Measurements from ENCODE around the gene GALK2. TPM values are rescaled to one million over a fixed set of nuclear protein-coding genes. Genes with fewer than 3 reads are reported as not detected.
"Not testable (repeated sequence)": the region's sequence is repeated elsewhere in the genome, so short reads cannot be mapped to it uniquely, and the experiment has no call there.

Gene GALK2
- polyA plus RNA-seq, 1 donor (not counting 4 experiments of a cell fraction or from before 2014, with no cell fraction given) = 29.7 TPM

DNA sequence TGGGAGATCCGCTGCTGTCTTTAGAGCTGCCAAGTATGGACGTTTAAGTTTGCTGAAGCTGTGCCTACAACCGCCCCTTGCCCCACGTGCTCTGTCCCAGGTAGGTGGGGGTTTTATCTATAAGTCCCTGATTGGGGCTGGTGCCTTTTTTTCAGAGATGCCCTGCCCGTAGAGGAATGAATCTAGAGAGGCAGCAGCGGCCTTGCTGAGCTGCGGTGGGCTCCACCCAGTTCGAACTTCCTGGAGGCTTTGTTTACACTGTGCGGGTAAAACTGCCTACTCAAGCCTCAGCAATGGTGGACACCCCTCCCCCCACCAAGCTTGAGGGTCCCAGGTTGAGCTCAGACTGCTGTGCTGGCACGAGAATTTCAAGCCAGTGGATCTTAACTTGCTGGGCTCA, 169.6 kb downstream of the GALK2 start:
- FAIRE-seq (no peak), DNase-seq (ENCODE audit: low read depth, low spot score) (no peak)
- Histone ChIP-seq H3K4me1 (ENCODE audit: control insufficient read depth, extremely low read depth, insufficient read depth, low read length) (no peaks in the 10 kb centered on the region), H3K36me3 (ENCODE audit: control insufficient read depth in 2 of 2, extremely low read depth in 1 of 2, insufficient read depth in 2 of 2, low read length in 2 of 2) (peaks cover 0 to 1% of the 10 kb centered on the region in 2 experiments), H3K9ac (ENCODE audit: control insufficient read depth, extremely low read depth, insufficient read depth, low read length) (no peak overlapping the region), H3K4me3 (ENCODE audit: control insufficient read depth in 2 of 3, extremely low read depth in 1 of 3, insufficient read depth in 2 of 3, low read depth in 1 of 3, low read length in 3 of 3) (no peak overlapping the region), H4K20me1 (ENCODE audit: control insufficient read depth, extremely low read depth, insufficient read depth, low read length) (no peaks in the 10 kb centered on the region), H3K27ac (ENCODE audit: control insufficient read depth, insufficient read depth, low read length) (no peak overlapping the region), H2AFZ (ENCODE audit: control insufficient read depth, low read length) (no peak overlapping the region), H3K27me3 (ENCODE audit: control insufficient read depth, extremely low read depth, insufficient read depth, low read length) (no peaks in the 10 kb centered on the region), H3K9me1 (ENCODE audit: control insufficient read depth, extremely low read depth, insufficient read depth, low read length) (no peaks in the 10 kb centered on the region), H3K4me2 (ENCODE audit: control insufficient read depth, extremely low read depth, insufficient read depth, low read depth, low read length) (no peak overlapping the region), H3K9me3 (ENCODE audit: control insufficient read depth, low read depth, low read length) (no peaks in the 10 kb centered on the region), H3K79me2 (ENCODE audit: control insufficient read depth, insufficient read depth, low read length) (no peaks in the 10 kb centered on the region)
- TF ChIP-seq, protein P1, sequence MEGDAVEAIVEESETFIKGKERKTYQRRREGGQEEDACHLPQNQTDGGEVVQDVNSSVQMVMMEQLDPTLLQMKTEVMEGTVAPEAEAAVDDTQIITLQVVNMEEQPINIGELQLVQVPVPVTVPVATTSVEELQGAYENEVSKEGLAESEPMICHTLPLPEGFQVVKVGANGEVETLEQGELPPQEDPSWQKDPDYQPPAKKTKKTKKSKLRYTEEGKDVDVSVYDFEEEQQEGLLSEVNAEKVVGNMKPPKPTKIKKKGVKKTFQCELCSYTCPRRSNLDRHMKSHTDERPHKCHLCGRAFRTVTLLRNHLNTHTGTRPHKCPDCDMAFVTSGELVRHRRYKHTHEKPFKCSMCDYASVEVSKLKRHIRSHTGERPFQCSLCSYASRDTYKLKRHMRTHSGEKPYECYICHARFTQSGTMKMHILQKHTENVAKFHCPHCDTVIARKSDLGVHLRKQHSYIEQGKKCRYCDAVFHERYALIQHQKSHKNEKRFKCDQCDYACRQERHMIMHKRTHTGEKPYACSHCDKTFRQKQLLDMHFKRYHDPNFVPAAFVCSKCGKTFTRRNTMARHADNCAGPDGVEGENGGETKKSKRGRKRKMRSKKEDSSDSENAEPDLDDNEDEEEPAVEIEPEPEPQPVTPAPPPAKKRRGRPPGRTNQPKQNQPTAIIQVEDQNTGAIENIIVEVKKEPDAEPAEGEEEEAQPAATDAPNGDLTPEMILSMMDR (optimal IDR thresholded peaks at IDR 0.05 in 1 of 3, IDR thresholded peaks at IDR 0.05 in 1 of 3, conservative IDR thresholded peaks at IDR 0.05 in 1 of 3; ENCODE audit: extremely low read depth in 1 of 3, insufficient read depth in 2 of 3, low read length in 3 of 3) = no peak
- TF ChIP-seq EZH2 (IDR thresholded peaks at IDR 0.05; ENCODE audit: low read length) = no peak
- dilution Hi-C loops (cut with MboI; ENCODE audit: extremely low pct_ligation_motif_present, low sequenced_read_pairs) = no loop called here

DNA sequence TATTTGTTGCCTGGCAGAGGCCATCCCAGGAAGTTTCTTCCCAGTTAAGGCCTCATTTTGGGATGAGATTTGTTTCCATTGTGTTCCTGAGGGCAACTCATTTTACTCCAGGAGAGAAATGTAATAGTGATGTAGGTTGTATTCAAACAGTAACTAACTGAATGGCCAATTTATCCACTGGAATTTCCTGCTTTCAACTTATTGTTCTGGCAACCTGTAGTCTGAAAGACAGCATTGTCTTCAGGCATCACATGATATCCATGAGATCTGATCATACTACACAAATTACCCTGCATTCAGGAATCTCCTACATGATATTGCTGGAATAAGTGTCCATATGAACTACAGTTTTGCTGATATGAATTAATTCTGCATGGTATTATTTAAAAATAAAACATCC, 173.5 kb downstream of the GALK2 start:
- no peaks in the 10 kb centered on the region for H3K27me3 ChIP-seq (ENCODE audit: control insufficient read depth, extremely low read depth, insufficient read depth, low read length)
- no peak for DNase-seq (ENCODE audit: low read depth, low spot score)
- H3K4me1 ChIP-seq (ENCODE audit: control insufficient read depth, extremely low read depth, insufficient read depth, low read length) = no peaks in the 10 kb centered on the region
- H2AFZ ChIP-seq (ENCODE audit: control insufficient read depth, low read length) = no peak overlapping the region
- H3K9me1 ChIP-seq (ENCODE audit: control insufficient read depth, extremely low read depth, insufficient read depth, low read length) = no peaks in the 10 kb centered on the region
- H3K79me2 ChIP-seq (ENCODE audit: control insufficient read depth, insufficient read depth, low read length) = no peaks in the 10 kb centered on the region
- no peak for FAIRE-seq
- no peaks in the 10 kb centered on the region for H4K20me1 ChIP-seq (ENCODE audit: control insufficient read depth, extremely low read depth, insufficient read depth, low read length)
- H3K36me3 ChIP-seq (ENCODE audit: control insufficient read depth in 2 of 2, extremely low read depth in 1 of 2, insufficient read depth in 2 of 2, low read length in 2 of 2) = no peaks in the 10 kb centered on the region
- no peak overlapping the region for H3K9ac ChIP-seq (ENCODE audit: control insufficient read depth, extremely low read depth, insufficient read depth, low read length)
- no peak overlapping the region for H3K4me2 ChIP-seq (ENCODE audit: control insufficient read depth, extremely low read depth, insufficient read depth, low read depth, low read length)
- H3K9me3 ChIP-seq (ENCODE audit: control insufficient read depth, low read depth, low read length) = no peaks in the 10 kb centered on the region
- no peak for TF ChIP-seq EZH2 (IDR thresholded peaks at IDR 0.05; ENCODE audit: low read length)
- TF ChIP-seq, protein P1 (optimal IDR thresholded peaks at IDR 0.05 in 1 of 3, IDR thresholded peaks at IDR 0.05 in 1 of 3, conservative IDR thresholded peaks at IDR 0.05 in 1 of 3; ENCODE audit: extremely low read depth in 1 of 3, insufficient read depth in 2 of 3, low read length in 3 of 3) = no peak
- H3K27ac ChIP-seq (ENCODE audit: control insufficient read depth, insufficient read depth, low read length) = no peak overlapping the region
- no peak overlapping the region for H3K4me3 ChIP-seq (ENCODE audit: control insufficient read depth in 2 of 3, extremely low read depth in 1 of 3, insufficient read depth in 2 of 3, low read depth in 1 of 3, low read length in 3 of 3)
- dilution Hi-C loops (cut with MboI; ENCODE audit: extremely low pct_ligation_motif_present, low sequenced_read_pairs) = no loop called here

DNA sequence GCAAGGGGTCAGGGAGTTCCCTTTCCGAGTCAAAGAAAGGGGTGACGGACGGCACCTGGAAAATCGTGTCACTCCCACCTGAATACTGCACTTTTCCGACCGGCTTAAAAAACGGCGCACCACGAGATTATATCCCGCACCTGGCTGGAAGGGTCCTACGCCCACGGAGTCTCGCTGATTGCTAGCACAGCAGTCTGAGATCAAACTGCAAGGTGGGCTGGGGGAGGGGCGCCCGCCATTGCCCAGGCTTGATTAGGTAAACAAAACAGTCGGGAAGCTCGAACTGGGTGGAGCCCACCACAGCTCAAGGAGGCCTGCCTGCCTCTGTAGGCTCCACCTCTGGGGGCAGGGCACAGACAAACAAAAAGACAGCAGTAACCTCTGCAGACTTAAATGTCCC, 184.4 kb downstream of the GALK2 start:
- H2AFZ ChIP-seq (ENCODE audit: control insufficient read depth, low read length); H3K79me2 ChIP-seq (ENCODE audit: control insufficient read depth, insufficient read depth, low read length); DNase-seq (ENCODE audit: low read depth, low spot score); dilution Hi-C loops (cut with MboI; ENCODE audit: extremely low pct_ligation_motif_present, low sequenced_read_pairs); H3K27ac ChIP-seq (ENCODE audit: control insufficient read depth, insufficient read depth, low read length); H3K4me1 ChIP-seq (ENCODE audit: control insufficient read depth, extremely low read depth, insufficient read depth, low read length); H3K4me3 ChIP-seq (ENCODE audit: control insufficient read depth in 2 of 3, extremely low read depth in 1 of 3, insufficient read depth in 2 of 3, low read depth in 1 of 3, low read length in 3 of 3); H3K27me3 ChIP-seq (ENCODE audit: control insufficient read depth, extremely low read depth, insufficient read depth, low read length); H3K9ac ChIP-seq (ENCODE audit: control insufficient read depth, extremely low read depth, insufficient read depth, low read length); H3K4me2 ChIP-seq (ENCODE audit: control insufficient read depth, extremely low read depth, insufficient read depth, low read depth, low read length); H4K20me1 ChIP-seq (ENCODE audit: control insufficient read depth, extremely low read depth, insufficient read depth, low read length); FAIRE-seq; H3K9me3 ChIP-seq (ENCODE audit: control insufficient read depth, low read depth, low read length); H3K36me3 ChIP-seq (ENCODE audit: control insufficient read depth in 2 of 2, extremely low read depth in 1 of 2, insufficient read depth in 2 of 2, low read length in 2 of 2); H3K9me1 ChIP-seq (ENCODE audit: control insufficient read depth, extremely low read depth, insufficient read depth, low read length): not testable (repeated sequence)

Data from keratinocyte (primary cell).